Measurements from ENCODE around the gene MC3R.

The MC3R gene

DNA sequence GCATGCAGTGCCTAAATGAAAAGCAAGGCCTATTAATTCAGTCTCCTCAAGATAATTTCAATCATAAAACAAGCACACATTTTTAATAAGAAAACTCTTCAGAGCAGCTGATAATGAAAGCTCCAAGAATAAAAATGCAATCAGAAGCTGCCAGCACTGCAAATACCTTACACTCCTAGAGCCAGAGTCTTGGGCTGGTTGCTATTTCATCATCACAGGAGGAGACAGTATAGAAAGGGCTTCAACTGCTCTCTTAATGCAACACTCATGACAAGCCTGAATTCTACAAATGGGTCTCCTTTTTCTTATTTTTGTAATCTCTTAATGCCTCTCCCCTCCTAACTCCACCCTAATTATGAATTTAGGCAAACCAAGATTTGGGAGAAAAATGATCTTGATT is 11.2 kb upstream of the MC3R start:
- H3K4me2 ChIP-seq (ENCODE audit: low read depth, low read length, poor library complexity, severe bottlenecking), result no peak overlapping the region
- no peaks in the 10 kb centered on the region for H3K36me3 ChIP-seq (ENCODE audit: insufficient read depth, low read length)
- TF ChIP-seq, protein P1, sequence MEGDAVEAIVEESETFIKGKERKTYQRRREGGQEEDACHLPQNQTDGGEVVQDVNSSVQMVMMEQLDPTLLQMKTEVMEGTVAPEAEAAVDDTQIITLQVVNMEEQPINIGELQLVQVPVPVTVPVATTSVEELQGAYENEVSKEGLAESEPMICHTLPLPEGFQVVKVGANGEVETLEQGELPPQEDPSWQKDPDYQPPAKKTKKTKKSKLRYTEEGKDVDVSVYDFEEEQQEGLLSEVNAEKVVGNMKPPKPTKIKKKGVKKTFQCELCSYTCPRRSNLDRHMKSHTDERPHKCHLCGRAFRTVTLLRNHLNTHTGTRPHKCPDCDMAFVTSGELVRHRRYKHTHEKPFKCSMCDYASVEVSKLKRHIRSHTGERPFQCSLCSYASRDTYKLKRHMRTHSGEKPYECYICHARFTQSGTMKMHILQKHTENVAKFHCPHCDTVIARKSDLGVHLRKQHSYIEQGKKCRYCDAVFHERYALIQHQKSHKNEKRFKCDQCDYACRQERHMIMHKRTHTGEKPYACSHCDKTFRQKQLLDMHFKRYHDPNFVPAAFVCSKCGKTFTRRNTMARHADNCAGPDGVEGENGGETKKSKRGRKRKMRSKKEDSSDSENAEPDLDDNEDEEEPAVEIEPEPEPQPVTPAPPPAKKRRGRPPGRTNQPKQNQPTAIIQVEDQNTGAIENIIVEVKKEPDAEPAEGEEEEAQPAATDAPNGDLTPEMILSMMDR (conservative IDR thresholded peaks at IDR 0.05; ENCODE audit: low read length), result no peak
- no peak for TF ChIP-seq EZH2phosphoT487 (IDR thresholded peaks at IDR 0.05; ENCODE audit: borderline replicate concordance)
- no peak overlapping the region for H3K4me3 ChIP-seq (ENCODE audit: low read length, poor library complexity, severe bottlenecking)
- no peaks in the 10 kb centered on the region for H3K9me2 ChIP-seq (replicated peaks; ENCODE audit: low read depth, low read length)
- no peaks in the 10 kb centered on the region for H3K4me1 ChIP-seq (ENCODE audit: insufficient read depth, low read length, poor library complexity, severe bottlenecking)
- H3K9ac ChIP-seq (ENCODE audit: low read depth, low read length, poor library complexity, severe bottlenecking), result no peak overlapping the region
- H4K20me1 ChIP-seq (ENCODE audit: insufficient read depth, low read length, poor library complexity, severe bottlenecking), result no peaks in the 10 kb centered on the region
- H2AFZ ChIP-seq (ENCODE audit: low read length), result no peak overlapping the region
- H3K9me3 ChIP-seq (ENCODE audit: insufficient read depth, low read depth, low read length), result no peaks in the 10 kb centered on the region; the same call in 1 of the 2 replicates
- no peaks in the 10 kb centered on the region for H3K79me2 ChIP-seq (ENCODE audit: insufficient read depth, low read length)
- H3K27me3 ChIP-seq (ENCODE audit: insufficient read depth, low read length, poor library complexity, severe bottlenecking), result no peaks in the 10 kb centered on the region
- no peaks in the 10 kb centered on the region for H3F3A ChIP-seq (ENCODE audit: low read depth)

DNA sequence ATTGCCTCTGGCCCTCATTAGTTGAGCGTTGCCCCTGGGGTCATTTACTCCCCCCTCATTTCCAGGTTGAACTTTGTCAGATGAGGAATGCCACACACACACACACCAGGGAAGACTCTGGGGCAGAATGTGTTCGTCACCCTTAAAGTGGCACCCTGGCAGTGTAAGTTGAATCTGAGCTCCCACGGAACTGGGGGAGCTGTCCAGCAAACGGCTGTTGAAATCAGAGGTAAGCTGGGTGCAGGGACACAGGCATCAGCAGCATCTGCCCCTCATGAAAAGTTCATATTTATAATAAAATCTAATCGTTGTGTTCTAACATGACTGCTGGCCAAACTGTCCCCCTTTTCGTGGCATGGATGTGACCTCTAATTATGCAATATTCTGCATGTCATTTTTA is 4.3 kb upstream of the MC3R start:
- no peaks in the 10 kb centered on the region for H3K9me2 ChIP-seq (replicated peaks; ENCODE audit: low read depth, low read length)
- H2AFZ ChIP-seq (ENCODE audit: low read length), result no peak overlapping the region
- no peak overlapping the region for H3K4me3 ChIP-seq (ENCODE audit: low read length, poor library complexity, severe bottlenecking)
- no peaks in the 10 kb centered on the region for H4K20me1 ChIP-seq (ENCODE audit: insufficient read depth, low read length, poor library complexity, severe bottlenecking)
- H3K9ac ChIP-seq (ENCODE audit: low read depth, low read length, poor library complexity, severe bottlenecking), result no peak overlapping the region
- no peaks in the 10 kb centered on the region for H3K79me2 ChIP-seq (ENCODE audit: insufficient read depth, low read length)
- H3F3A ChIP-seq (ENCODE audit: low read depth), result no peaks in the 10 kb centered on the region
- no peaks in the 10 kb centered on the region for H3K27me3 ChIP-seq (ENCODE audit: insufficient read depth, low read length, poor library complexity, severe bottlenecking)
- no peaks in the 10 kb centered on the region for H3K9me3 ChIP-seq (ENCODE audit: insufficient read depth, low read depth, low read length)
- H3K4me1 ChIP-seq (ENCODE audit: insufficient read depth, low read length, poor library complexity, severe bottlenecking), result no peaks in the 10 kb centered on the region
- H3K4me2 ChIP-seq (ENCODE audit: low read depth, low read length, poor library complexity, severe bottlenecking), result no peak overlapping the region
- H3K36me3 ChIP-seq (ENCODE audit: insufficient read depth, low read length), result no peaks in the 10 kb centered on the region
- no peak for TF ChIP-seq EZH2phosphoT487 (IDR thresholded peaks at IDR 0.05; ENCODE audit: borderline replicate concordance)
- TF ChIP-seq, protein P1 (conservative IDR thresholded peaks at IDR 0.05; ENCODE audit: low read length), result no peak

DNA sequence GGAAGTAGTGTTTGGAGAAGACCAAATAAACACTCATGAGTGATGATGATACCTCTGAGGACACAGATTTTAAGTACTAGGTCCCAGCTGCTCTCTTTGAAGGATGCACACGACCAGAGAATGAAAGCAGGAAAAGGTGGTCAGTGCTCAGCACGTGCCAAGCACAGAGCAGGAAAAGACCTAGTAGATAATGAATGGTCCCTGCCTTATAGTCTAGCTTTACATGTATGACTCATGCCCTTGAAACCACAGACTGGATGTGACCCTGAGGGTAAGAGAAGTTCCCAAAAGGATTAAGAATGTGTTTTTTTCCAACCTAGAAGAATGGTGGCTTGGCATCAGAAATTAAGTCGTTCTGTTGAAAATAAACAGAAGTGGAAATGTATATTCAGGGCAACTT is 2.8 kb upstream of the MC3R start:
- no peaks in the 10 kb centered on the region for H3K27me3 ChIP-seq (ENCODE audit: insufficient read depth, low read length, poor library complexity, severe bottlenecking)
- no peaks in the 10 kb centered on the region for H3K4me1 ChIP-seq (ENCODE audit: insufficient read depth, low read length, poor library complexity, severe bottlenecking)
- H3K4me2 ChIP-seq (ENCODE audit: low read depth, low read length, poor library complexity, severe bottlenecking), result no peak overlapping the region
- H3K9me2 ChIP-seq (replicated peaks; ENCODE audit: low read depth, low read length), result no peaks in the 10 kb centered on the region
- H3K4me3 ChIP-seq (ENCODE audit: low read length, poor library complexity, severe bottlenecking), result no peak overlapping the region
- H4K20me1 ChIP-seq (ENCODE audit: insufficient read depth, low read length, poor library complexity, severe bottlenecking), result no peaks in the 10 kb centered on the region
- TF ChIP-seq, protein P1 (conservative IDR thresholded peaks at IDR 0.05; ENCODE audit: low read length), result no peak
- TF ChIP-seq EZH2phosphoT487 (IDR thresholded peaks at IDR 0.05; ENCODE audit: borderline replicate concordance), result no peak
- H3K9me3 ChIP-seq (ENCODE audit: insufficient read depth, low read depth, low read length), result no peaks in the 10 kb centered on the region
- H3K79me2 ChIP-seq (ENCODE audit: insufficient read depth, low read length), result no peaks in the 10 kb centered on the region
- no peaks in the 10 kb centered on the region for H3F3A ChIP-seq (ENCODE audit: low read depth)
- no peak overlapping the region for H2AFZ ChIP-seq (ENCODE audit: low read length)
- H3K36me3 ChIP-seq (ENCODE audit: insufficient read depth, low read length), result no peaks in the 10 kb centered on the region
- H3K9ac ChIP-seq (ENCODE audit: low read depth, low read length, poor library complexity, severe bottlenecking), result no peak overlapping the region

All from Loucy (cell line).